Stomach smooth muscle (tissue), 2 donors: ENCODE data around the gene ZNF511.
A peak's percentile ranks its signal among the peaks of the same experiment; 100 is the strongest.

Experiments used
- H3K27ac ChIP-seq: one replicate; pipeline ENCODE4 v1.7.0; 2013; ENCODE audit warnings: mild to moderate bottlenecking, low read length, inconsistent platforms
- H3K27me3 ChIP-seq, 2 donors: one replicate each; pipeline ENCODE4 v1.7.0; 2013; ENCODE audit warnings: low read length in 2 of 2; ENCODE audit not compliant: insufficient read depth in 2 of 2, control insufficient read depth in 1 of 2
- H3K36me3 ChIP-seq, 2 donors: one replicate each; pipeline ENCODE4 v1.7.0; 2013; ENCODE audit warnings: low read length in 2 of 2; ENCODE audit not compliant: control insufficient read depth in 2 of 2, insufficient read depth in 2 of 2
- H3K4me1 ChIP-seq: one replicate; pipeline ENCODE4 v1.7.0; 2013; ENCODE audit warnings: low read length; ENCODE audit not compliant: control insufficient read depth, insufficient read depth
- H3K4me3 ChIP-seq, 2 donors: one replicate each; pipeline ENCODE4 v1.7.0; 2013; ENCODE audit warnings: low read length in 2 of 2
- H3K9ac ChIP-seq, 2 donors: one replicate each; pipeline ENCODE4 v1.7.0; 2013; ENCODE audit warnings: low read length in 2 of 2, mild to moderate bottlenecking in 1 of 2
- H3K9me3 ChIP-seq, 2 donors: one replicate each; pipeline ENCODE4 v1.7.0; 2013; ENCODE audit warnings: low read length in 2 of 2; ENCODE audit not compliant: control insufficient read depth in 2 of 2
- donor health status: healthy.
- donor health status: Pancreatic carcinoma.

The ZNF511 gene

DNA sequence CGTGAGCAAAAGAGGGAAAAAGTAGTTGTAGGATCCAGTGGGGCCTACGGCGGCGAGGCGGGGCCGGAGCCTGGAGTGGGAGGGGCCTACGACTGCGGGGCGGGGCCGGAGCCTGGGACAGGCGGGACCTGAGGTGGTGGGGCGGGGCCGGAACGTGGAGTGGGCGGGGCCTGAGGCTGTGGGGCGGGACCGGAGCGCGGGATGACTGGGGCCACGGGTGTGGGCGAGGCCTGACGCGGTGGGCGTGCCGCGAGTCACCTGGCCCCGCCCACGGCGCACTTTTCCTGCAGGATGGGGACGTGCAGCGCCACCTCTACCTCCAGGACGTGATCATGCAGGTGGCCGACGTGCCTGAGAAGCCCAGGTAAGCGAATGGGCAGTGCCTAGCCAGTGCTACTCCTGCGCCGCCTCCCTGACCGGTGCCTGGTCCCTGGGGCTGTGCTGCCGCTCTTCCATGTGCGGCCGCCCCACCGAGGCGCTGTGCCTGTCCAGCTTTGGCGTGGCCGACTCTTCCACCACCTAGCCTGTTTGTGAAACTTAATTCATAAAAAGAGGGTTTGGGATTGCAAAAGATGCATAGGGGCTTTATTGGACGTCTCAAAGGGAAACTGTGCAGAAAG is 496 bp downstream of the ZNF511 start:
- peak overlapping the region; percentile 91 to 93 for H3K9ac ChIP-seq
- no peaks in the 10 kb centered on the region for H3K9me3 ChIP-seq
- H3K36me3 ChIP-seq: peaks cover 14 to 16% of the 10 kb centered on the region in 2 donors
- H3K27ac ChIP-seq: peak overlapping the region; percentile 84
- H3K4me1 ChIP-seq: peaks cover 28% of the 10 kb centered on the region
- peak overlapping the region; percentile 93 to 95 for H3K4me3 ChIP-seq
- no peaks in the 10 kb centered on the region for H3K27me3 ChIP-seq

DNA sequence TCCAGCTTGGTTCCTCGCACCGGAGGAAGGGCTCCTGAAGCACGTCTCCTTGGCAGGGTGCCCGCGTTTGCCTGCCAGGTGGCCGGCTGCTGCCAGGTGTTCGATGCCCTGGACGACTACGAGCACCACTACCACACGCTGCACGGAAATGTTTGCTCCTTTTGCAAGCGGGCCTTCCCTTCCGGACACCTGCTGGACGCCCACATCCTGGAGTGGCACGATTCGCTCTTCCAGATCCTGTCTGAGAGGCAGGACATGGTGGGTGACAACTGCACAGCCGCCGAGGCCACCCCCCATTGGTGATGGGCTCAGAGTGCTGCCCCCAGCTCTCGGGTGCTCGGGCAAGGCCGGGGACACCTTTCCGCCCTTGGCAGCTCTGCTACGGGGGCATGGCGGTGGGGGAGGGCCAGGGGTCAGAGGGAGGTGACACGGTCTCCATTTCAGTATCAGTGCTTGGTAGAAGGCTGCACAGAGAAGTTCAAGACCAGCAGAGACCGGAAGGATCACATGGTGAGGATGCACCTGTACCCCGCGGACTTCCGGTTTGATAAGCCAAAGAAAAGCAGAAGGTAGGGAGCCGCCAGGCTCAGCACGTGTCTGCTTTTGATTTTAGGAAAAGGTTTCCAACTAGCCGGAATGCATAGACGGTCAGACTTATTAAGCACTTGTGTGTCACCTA is 1.1 kb downstream of the ZNF511 start:
- no peak overlapping the region for H3K27ac ChIP-seq
- peaks cover 28% of the 10 kb centered on the region for H3K4me1 ChIP-seq
- H3K9me3 ChIP-seq: no peaks in the 10 kb centered on the region
- peak overlapping the region in 1 of 2 donors; percentile 95 for H3K4me3 ChIP-seq
- no peaks in the 10 kb centered on the region for H3K27me3 ChIP-seq
- H3K36me3 ChIP-seq: peaks cover 14 to 16% of the 10 kb centered on the region in 2 donors
- H3K9ac ChIP-seq: no peak overlapping the region

DNA sequence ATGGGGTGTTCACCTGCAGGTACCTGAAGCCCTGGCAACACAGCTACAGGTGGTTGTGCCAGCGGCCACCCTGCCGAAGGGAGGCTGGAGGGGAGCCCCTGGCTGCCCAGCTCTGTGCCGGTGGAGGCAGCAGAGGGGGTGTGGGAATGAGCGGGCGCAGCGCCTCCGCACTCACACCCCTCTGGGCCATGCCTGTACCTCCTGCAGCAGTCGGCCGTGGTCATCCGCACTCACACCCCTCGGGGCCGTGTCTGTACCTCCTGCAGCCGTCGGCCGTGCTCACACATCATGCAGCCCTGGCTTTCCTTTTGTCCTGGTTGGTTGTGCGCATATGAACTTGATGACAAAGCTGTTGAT is 1.7 kb downstream of the ZNF511 start:
- H3K36me3 ChIP-seq: peaks cover 14 to 16% of the 10 kb centered on the region in 2 donors
- no peaks in the 10 kb centered on the region for H3K9me3 ChIP-seq
- no peaks in the 10 kb centered on the region for H3K27me3 ChIP-seq
- no peak overlapping the region for H3K9ac ChIP-seq
- H3K4me3 ChIP-seq: no peak overlapping the region
- no peak overlapping the region for H3K27ac ChIP-seq
- peaks cover 28% of the 10 kb centered on the region for H3K4me1 ChIP-seq

DNA sequence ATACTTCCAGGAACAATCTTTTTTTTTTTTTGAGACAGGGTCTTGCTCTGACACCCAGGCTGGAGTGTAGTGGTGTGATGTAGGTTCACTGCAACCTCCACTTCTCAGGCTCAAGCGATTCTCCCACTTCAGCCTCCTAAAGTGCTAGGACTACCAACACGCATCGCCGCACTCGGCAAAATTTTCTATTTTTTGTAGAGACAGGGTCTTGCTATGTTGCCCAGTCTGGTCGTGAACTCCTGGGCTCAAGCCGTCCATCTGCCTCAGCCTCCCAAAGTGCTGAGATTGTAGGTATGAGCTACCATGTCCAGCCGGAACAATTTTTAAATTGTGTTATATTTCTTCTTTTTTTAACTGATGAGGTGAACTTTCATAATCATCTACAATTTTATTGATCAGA is 2.1 kb downstream of the ZNF511 start:
- H3K27ac ChIP-seq: no peak overlapping the region
- H3K36me3 ChIP-seq: peaks cover 14% of the 10 kb centered on the region in 2 donors
- H3K4me3 ChIP-seq: no peak overlapping the region
- no peak overlapping the region for H3K9ac ChIP-seq
- no peaks in the 10 kb centered on the region for H3K9me3 ChIP-seq
- H3K27me3 ChIP-seq: no peaks in the 10 kb centered on the region
- peaks cover 28% of the 10 kb centered on the region for H3K4me1 ChIP-seq

DNA sequence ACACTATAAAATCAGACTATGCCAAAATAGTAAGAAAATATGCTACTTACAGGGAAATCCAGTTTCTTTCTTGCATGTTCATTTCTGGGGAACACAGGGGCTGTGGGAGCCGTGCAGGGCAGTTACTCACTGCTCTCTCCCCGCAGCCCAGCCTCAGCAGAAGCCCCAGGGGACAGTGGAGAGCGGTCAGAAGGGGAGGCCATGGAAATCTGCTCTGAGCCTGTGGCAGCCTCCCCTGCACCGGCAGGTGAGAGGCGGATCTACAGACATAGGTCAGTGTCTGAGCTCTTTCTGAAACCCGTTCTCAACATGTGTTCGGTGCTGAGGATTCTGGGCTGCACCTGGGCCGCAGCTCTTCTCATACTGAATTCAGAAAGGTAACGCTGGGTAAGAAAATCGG is 2.9 kb downstream of the ZNF511 start:
- peaks cover 14% of the 10 kb centered on the region in 2 donors for H3K36me3 ChIP-seq
- H3K9ac ChIP-seq: no peak overlapping the region
- H3K27ac ChIP-seq: no peak overlapping the region
- H3K4me3 ChIP-seq: no peak overlapping the region
- peaks cover 24% of the 10 kb centered on the region for H3K4me1 ChIP-seq
- H3K9me3 ChIP-seq: no peaks in the 10 kb centered on the region
- no peaks in the 10 kb centered on the region for H3K27me3 ChIP-seq

DNA sequence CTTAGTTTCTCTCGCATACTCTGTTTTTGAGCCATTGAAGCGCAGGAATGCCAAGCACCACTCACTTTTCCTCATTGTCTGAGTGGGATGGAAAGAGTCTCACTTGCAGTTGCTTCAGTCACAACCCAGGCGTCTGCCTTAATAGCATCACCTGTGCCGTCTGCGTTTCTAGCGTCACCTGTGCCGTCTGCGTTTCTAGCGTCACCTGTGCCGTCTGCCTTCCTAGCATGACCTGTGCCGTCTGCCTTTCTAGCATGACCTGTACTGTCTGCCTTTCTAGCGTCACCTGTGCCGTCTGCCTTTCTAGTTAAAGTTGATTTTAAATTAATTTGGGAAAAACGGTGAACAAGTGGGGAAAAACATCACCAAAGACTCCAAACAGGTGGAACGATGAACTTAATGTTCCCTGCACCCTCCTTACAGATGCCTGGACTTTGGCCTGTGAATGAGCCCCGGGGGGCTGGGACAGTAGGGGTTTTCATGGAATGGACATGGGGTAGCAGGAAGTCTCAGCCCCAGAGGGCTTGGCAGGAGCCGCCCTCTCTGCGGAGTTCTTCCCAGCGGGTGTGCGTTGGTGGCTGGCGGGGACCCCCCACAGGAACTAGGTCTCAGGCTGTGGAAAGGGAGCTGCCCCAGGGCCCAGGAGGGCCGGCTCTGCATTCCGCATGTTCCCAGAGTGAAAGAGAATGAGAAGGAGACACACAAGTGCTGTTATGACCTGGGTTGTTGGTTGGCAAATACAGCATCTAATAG is 3.5 kb downstream of the ZNF511 start:
- Histone ChIP-seq H3K27me3 (no peaks in the 10 kb centered on the region), H3K9ac (no peak overlapping the region), H3K9me3 (no peaks in the 10 kb centered on the region), H3K27ac (no peak overlapping the region), H3K4me1 (peaks cover 19% of the 10 kb centered on the region), H3K36me3 (peaks cover 13 to 14% of the 10 kb centered on the region in 2 donors), H3K4me3 (no peak overlapping the region)

DNA sequence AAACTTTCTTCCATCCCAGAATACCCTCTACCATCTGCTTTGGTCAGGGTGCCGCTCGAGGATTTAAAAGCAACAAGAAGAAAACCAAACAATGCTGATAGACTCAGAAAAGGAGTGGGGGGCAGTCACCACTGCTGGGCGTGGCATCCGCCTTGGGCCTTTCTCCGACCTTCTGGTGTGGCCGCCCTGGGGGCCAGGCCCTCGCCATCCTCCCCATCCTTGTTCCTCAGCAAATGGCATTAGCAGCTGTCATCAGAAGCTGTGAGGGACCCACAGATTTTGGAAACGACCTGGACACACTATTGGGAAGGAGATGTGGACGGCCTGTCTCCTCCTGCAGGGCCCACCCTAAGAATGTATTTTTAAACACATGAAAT is 4.0 kb downstream of the ZNF511 start:
- Histone ChIP-seq H3K27ac (no peak overlapping the region), H3K4me3 (no peak overlapping the region), H3K9me3 (no peaks in the 10 kb centered on the region), H3K9ac (no peak overlapping the region), H3K4me1 (peaks cover 13% of the 10 kb centered on the region), H3K27me3 (no peaks in the 10 kb centered on the region), H3K36me3 (peaks cover 12 to 14% of the 10 kb centered on the region in 2 donors)

DNA sequence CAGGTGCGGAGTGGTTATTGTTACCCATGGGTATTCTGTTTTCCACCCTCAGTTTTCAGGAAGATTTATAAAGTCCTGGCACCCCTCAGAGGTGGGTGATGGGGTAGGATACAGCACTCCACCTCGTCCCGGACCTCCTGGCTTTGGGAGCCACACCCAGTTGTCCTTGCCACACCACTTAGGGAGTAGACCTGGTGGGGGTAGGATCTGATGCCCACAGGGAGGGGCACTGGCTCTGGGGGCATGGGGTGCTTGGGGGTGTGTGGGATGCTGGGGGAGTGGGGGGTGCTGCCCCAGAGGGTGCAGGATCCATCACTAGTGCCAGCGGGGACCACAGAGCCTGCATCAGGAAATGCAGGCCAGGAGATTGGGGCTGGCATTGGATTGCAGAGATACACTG is 4.5 kb downstream of the ZNF511 start:
- H3K9ac ChIP-seq: no peak overlapping the region

DNA sequence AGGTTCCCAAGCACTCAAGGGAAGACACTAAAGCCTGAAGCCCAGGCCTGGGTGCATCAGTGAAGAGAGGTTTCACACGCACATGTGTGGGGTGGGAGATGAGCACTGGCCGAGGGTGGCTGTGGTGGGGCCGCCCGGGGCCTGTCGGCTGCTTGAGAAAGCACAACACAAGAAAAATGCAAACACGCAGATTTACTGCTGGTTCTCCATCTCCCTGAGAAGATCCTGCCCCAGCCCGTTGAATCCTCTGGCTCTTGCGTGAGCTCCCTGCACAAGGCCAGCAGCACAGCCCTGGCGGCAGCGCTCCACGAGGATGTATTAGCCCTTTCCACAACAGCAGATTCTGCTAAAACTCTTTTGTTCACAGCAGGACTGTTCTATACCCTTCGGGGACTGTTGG is 6.2 kb downstream of the ZNF511 start:
- H3K9me3 ChIP-seq: no peaks in the 10 kb centered on the region
- H3K27ac ChIP-seq: no peak overlapping the region
- H3K9ac ChIP-seq: no peak overlapping the region
- peaks cover 7 to 9% of the 10 kb centered on the region in 2 donors for H3K27me3 ChIP-seq
- H3K4me1 ChIP-seq: peaks cover 6% of the 10 kb centered on the region
- H3K4me3 ChIP-seq: no peak overlapping the region
- H3K36me3 ChIP-seq: peaks cover 12 to 14% of the 10 kb centered on the region in 2 donors

More for the DNA sequence above, 4.5 kb downstream of the ZNF511 start:
- peaks cover 9% of the 10 kb centered on the region for H3K4me1 ChIP-seq
- H3K27ac ChIP-seq: no peak overlapping the region
- H3K36me3 ChIP-seq: peaks cover 12 to 14% of the 10 kb centered on the region in 2 donors
- H3K4me3 ChIP-seq: no peak overlapping the region
- no peaks in the 10 kb centered on the region for H3K27me3 ChIP-seq
- no peaks in the 10 kb centered on the region for H3K9me3 ChIP-seq

DNA sequence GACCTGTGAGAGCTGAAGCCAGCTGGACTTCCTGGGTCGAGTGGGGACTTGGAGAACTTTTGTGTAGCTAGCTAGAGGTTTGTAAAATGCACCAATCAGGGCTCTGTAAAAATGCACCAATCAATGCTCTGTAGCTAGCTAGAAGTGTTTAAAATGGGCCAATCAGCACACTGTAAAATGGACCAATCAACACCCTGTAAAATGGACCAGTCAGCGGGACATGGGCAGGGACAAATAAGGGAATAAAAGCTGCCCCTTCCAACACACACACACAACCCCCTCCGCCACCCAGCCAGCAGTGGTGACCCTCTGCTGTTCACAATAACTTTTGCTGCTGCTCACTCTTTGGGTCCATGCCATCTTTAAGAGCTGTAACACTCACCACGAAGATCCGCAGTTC is 7.1 kb downstream of the ZNF511 start:
- Histone ChIP-seq H3K4me1 (peaks cover 6% of the 10 kb centered on the region), H3K27ac (no peak overlapping the region), H3K9ac (no peak overlapping the region), H3K4me3 (no peak overlapping the region), H3K27me3 (peaks cover 9 to 11% of the 10 kb centered on the region in 2 donors), H3K9me3 (no peaks in the 10 kb centered on the region), H3K36me3 (peaks cover 6 to 8% of the 10 kb centered on the region in 2 donors)
